ENCODE data around the gene TRIM72.
"Not testable (repeated sequence)": the region's sequence is repeated elsewhere in the genome, so short reads cannot be mapped to it uniquely, and the experiment has no call there.

The TRIM72 gene

GRCh38 chr16:31269541-31269940 lies 55.6 kb downstream of the TRIM72 start:
- no peak for DNase-seq (ENCODE audit: low read depth)
- TF ChIP-seq CTCF (IDR thresholded peaks at IDR 0.05; ENCODE audit: low read depth, low read length, missing control alignments) = no peak
- no peak overlapping the region for H3K4me3 ChIP-seq (ENCODE audit: low read depth, low read length)

- not testable (repeated sequence) for H3K4me3 ChIP-seq (ENCODE audit: low read depth, low read length); DNase-seq (ENCODE audit: low read depth)
Measured at GRCh38 chr16:31269973-31270372, 56.1 kb downstream of the TRIM72 start.

- no peak overlapping the region for H3K4me3 ChIP-seq (ENCODE audit: low read depth, low read length)
- no peak for DNase-seq (ENCODE audit: low read depth)
- TF ChIP-seq CTCF (IDR thresholded peaks at IDR 0.05; ENCODE audit: low read depth, low read length, missing control alignments) = no peak
Measured at GRCh38 chr16:31270795-31271194, 56.9 kb downstream of the TRIM72 start.

- DNase-seq (ENCODE audit: low read depth) = no peak
- no peak overlapping the region for H3K4me3 ChIP-seq (ENCODE audit: low read depth, low read length)
- TF ChIP-seq CTCF (IDR thresholded peaks at IDR 0.05; ENCODE audit: low read depth, low read length, missing control alignments) = no peak
Measured at GRCh38 chr16:31271621-31272190, 57.8 kb downstream of the TRIM72 start.

- TF ChIP-seq CTCF (IDR thresholded peaks at IDR 0.05; ENCODE audit: low read depth, low read length, missing control alignments) = no peak
- no peak for DNase-seq (ENCODE audit: low read depth)
- no peak overlapping the region for H3K4me3 ChIP-seq (ENCODE audit: low read depth, low read length)
Measured at GRCh38 chr16:31273187-31273586, 59.3 kb downstream of the TRIM72 start.

GRCh38 chr16:31273676-31274075 lies 59.8 kb downstream of the TRIM72 start:
- TF ChIP-seq CTCF (IDR thresholded peaks at IDR 0.05; ENCODE audit: low read depth, low read length, missing control alignments) = no peak
- no peak for DNase-seq (ENCODE audit: low read depth)
- H3K4me3 ChIP-seq (ENCODE audit: low read depth, low read length) = no peak overlapping the region

GRCh38 chr16:31274831-31275816 lies 61.2 kb downstream of the TRIM72 start:
- TF ChIP-seq CTCF (IDR thresholded peaks at IDR 0.05; ENCODE audit: low read depth, low read length, missing control alignments) = no peak
- no peak overlapping the region for H3K4me3 ChIP-seq (ENCODE audit: low read depth, low read length)
- no peak for DNase-seq (ENCODE audit: low read depth)
